Stimulated activated CD4-positive, alpha-beta T cell treated with anti-CD3 and anti-CD28 coated beads, Interleukin-2, amount 100 ng/mL, for 24 hours (primary cell): Measurements from ENCODE around the gene CAMTA1.
A peak's percentile ranks its signal among the peaks of the same experiment; 100 is the strongest.

Experiments used
- DNase-seq, 2 donors: peaks; one replicate each; pipeline ENCODE4 v3.0.0-alpha.2; 2020

Gene CAMTA1

DNA sequence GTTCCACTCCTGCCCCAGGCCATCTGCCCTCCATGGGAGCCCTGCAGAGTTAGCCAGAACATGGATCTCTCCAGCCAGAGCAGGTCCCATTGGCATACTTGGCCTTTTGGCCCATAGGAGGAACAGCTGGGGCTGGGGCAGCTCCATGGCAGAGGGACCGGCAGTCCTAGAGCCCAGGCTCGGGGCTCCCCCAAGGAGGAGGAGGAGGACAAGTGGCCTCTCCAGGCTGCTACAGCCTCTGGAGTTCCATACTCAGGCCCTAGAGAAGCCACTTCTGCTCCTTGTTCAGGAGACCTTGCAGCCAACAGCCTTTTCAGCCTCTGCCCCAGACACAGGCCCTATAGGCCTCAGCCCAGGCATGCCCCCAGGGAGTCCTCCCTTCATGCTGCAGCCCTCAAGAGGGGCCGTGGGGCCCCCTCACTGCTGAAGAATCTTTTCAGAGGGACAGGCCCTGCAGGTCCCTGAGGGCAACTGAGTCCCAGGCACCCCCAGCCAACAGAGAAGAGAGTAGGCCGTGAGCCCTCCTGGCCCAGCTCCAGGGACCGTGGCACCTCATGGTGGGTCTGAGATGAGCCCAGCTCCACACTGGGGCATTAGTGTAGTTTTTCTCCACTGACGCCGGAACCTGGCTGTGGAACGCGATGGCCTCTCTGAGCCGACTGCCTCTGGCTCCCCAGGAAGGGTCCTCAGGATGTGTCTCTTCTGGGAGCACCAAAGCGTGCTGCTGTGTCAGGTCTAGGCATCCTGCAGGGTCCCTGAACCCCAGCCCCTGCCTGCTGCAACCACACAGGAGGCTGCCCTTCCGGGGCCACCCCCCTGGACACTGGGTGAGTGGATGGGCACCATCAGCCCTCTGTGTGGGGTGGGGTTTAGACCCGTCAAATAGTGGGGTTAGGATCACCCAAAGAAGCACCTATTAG lies 688.2 kb downstream of the CAMTA1 start:
- no peak for DNase-seq

DNA sequence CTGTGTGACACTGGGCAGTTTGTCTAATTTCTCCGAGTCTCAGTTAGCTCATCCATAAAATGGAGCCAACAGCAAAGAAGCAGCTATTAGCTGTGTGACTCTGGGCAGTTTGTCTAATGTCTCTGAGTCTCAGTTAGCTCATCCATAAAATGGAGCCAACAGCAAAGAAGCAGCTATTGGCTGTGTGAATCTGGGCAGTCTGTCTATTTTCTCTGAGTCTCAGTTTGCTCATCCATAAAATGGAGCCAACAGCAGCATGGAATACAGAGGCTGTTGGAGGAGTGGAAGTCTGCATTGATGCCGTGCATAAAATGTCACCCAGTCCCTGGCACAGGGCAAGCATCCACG lies 688.9 kb downstream of the CAMTA1 start:
- DNase-seq, result no peak

DNA sequence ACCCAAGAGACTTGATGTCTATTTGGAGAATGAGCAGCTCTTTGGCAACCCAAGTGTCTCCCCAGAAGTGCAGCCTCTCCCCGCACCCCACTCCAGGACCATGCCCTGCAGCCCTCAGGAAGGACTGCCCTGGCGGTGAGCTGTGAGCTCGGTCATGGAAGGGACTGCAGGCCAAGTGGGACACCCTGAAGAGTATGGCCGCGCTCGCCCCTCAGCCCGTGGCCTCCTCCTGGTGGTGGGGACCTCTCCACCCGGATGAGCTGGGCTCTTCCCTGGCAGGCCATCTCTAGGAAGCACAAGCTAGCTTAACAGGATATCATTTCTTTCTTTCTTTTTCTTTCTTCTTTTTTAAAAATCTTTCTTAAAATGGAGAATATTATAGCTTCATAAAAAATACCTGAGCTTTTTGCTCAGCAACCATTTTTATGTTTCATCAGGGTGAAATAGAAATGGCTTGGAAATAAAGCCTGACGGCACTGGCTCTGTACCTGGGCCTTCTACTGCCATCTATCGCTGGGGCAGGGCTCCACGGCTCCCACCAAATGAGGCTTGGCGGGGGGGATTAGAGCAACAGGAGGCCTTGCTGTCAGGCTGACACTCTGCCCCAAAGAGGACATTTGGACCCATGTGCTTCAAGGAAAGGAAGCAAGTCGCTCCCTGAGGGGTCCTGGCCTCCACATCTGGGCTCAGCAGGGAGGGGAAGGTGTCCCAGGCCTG lies 689.7 kb downstream of the CAMTA1 start:
- DNase-seq, result no peak

DNA sequence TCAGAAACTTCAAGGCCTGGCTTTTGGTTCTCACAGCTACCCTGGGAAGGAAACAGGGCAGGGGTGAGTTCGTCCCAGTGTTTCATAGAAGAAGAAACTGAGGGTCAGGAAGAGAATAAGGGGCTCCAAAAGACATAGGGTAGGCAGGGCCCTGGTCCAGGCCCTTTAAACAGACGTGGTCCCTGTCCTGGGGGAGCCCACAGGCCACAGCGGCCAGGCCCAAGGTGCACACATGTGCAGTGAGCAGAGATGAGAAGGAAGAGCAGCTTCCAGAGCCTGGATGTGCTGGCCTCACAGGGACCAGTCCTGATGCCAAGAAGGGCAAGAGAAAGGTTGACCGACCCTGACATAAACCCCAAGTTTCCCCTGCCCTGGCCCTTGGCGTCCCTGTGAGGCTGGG lies 690.4 kb downstream of the CAMTA1 start:
- no peak for DNase-seq

DNA sequence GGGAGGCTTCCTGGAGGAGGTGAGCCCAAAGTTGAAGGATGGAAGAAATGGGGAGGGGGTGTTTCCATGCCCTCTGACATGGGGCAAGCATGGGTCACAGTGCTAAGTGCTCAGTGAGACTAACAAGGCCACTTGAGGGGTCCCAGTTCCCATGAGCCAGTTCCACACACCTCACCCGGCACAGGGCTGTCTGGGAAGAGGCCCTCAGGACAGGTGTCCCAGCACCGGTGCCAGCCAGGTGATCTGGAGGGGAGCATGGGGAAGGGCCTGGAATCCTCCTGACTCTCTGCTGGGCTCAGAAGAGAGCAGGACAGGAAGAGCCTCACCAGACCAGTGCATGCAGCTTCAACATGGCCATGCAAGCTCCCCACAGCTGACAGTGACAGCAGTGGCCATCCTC lies 691.1 kb downstream of the CAMTA1 start:
- no peak for DNase-seq

DNA sequence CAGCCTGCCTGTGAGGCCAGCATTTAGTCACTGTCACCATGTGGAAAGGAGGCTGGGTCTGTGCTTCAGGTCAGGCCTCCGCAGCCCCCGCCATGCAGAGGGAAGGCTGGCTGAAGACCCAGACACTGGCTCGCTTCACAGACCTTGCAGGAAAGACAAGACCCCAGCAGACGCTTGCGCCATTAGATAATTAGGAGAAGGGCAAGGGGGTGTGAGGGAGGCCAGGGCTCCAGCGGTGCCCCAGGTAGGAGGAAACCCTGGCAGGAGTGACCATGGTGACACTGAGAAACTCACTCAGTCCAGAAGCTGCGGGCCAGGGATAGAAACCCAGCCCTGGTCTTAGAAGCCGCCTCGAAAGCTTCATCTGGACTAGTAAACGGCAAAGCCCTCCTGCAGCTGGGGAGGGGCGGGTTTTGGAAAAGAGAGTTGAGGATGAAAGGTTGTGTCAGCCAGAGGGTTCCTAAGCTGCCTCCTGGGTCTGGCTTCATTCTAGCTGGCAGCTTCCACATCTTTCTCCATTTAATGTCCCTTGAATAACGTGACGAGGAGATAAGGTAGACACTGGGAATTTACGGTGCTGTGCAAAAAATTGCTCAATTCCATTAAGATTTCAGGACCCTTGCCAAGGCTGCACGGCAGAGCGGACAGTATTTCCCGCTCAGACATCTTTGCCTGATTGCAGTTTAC lies 691.8 kb downstream of the CAMTA1 start:
- no peak for DNase-seq

DNA sequence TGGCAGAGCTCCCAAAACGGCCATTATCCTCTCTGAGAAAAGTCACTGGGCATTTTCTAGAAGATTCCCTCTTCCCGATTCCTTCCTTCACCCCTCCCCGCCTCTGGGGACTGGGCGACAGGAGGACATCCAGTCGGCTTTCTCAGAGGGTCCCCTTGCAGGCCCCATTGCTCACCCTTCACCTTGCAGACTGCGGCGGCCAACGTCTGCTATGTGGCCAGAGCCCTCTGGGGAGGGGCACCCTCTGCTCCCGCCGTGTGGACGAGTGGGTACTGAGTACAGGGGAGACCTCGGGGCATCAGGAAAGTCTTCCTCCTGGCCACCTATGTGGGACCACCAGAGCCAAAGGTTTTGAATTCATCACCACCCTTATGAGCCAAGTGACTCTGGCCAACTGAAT lies 692.3 kb downstream of the CAMTA1 start:
- DNase-seq, result no peak

DNA sequence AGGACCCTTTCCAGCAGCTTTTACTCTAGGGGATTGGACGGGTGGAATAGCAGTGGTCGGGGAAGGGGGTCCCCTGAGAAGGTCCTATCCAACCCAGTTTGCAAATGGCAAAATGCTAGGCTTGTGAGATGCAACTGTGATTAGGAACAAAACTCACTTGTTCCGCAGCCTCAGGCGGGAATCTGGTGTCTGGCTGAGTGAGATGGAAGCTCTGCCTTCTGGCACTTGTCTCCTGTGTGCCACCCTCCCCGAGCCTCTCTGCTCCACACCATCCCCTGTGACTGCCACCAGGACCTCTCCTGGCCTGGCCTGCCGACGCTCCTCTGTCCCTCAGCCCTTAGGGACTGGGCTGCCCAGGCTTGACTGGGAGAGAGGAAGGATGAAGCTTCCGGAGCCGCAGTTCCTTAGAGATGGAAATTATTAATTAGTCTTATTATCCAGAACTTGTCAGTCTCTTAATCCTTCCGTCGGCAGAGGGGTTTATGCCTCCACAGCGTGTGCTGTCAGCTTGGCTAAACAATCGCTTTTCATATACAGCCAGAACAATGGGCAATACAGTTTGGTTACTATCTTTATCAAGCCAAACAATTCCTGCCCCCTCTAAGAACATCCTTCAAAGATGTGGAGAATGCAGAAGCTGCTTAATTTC lies 693.0 kb downstream of the CAMTA1 start:
- DNase-seq, result no peak

DNA sequence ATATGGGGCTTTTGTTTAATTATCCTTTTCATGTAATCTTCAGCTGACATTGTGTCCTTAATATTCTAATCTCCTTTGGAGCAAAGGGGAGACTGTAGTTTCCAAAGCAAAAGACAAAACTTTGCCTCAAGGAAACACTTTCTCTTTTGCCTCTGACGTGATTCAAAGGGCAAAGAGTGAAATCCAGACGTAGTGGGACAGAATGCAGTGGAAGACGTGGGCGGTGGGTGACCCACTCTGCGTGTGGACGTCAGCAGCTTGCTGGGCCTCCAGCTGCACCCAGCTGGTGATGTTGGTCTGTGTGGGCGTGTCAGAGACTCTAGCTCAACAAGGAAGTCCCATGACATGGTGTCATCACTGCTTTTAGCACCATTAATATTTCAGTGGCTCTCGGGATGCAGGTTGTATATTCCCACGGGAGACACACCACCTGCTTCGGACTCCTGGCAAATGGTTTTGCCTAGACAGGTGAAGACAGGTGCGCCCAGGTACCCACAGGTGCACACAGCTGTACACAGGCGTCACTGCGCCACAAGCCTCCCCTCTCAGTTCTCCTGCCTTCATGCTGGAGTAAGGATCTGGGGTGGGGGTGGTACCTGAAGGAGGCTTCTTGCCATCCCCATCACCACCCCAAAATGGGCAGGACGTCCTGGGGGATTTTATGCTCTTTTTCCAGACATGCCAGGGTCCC lies 693.7 kb downstream of the CAMTA1 start:
- DNase-seq, result peak in 1 of 2 donors; percentile 11

DNA sequence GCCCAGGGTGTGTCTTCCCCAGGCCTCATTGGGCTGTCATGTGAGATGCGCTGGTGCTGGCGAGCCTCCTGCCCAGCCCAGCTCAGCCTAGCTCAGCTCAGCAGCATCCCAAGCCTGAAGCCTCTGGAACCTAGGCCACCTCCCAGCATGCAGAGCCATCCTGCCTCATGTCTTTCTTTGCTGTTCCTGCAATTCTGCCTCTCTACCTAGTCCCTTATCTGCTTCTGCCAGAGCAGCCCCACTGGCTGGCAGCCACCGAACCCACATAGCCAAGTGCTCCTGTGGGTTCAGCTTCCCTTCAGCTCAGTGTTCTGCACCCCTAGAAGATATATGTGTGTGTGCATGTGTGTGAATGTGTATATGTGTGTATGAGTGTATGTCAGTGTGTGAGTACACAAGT lies 694.3 kb downstream of the CAMTA1 start:
- no peak for DNase-seq

DNA sequence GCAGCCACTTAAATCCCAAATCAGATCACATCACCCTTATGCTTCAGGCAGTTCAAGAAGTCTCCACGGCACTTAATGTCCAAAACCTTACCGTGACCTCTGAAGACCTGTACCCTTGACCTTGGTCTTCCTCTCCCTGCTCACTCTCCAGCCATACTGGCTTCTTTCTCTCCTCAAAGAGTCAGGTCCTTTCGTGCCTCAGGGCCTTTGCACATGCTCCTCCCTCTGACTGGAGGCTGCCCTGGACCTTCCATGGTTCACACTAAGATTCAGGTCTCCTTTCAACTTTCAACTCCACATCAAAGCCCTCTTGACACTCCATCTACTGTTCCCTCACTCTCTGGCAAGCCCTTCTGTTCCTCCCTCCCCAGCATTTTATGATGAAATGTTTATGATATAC lies 695.9 kb downstream of the CAMTA1 start:
- DNase-seq, result no peak

DNA sequence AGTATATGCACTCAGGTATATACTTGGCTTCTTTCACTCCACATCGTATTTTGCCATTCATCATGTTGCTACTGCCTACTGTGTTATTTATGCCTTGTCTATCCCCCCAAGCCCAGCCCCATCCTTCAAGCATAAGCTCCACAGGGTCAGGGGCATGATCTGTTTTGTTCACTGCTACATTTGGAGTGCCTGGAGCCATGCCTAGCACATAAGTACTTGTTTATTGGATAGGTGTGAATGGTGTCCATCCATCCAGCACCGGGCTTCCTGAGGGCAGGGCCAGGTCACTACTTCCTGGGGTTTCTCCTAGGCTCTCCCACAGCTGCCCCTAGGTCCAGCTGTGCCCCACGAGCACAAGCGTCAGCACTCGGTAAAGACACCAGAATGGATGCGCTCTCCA lies 696.8 kb downstream of the CAMTA1 start:
- no peak for DNase-seq

DNA sequence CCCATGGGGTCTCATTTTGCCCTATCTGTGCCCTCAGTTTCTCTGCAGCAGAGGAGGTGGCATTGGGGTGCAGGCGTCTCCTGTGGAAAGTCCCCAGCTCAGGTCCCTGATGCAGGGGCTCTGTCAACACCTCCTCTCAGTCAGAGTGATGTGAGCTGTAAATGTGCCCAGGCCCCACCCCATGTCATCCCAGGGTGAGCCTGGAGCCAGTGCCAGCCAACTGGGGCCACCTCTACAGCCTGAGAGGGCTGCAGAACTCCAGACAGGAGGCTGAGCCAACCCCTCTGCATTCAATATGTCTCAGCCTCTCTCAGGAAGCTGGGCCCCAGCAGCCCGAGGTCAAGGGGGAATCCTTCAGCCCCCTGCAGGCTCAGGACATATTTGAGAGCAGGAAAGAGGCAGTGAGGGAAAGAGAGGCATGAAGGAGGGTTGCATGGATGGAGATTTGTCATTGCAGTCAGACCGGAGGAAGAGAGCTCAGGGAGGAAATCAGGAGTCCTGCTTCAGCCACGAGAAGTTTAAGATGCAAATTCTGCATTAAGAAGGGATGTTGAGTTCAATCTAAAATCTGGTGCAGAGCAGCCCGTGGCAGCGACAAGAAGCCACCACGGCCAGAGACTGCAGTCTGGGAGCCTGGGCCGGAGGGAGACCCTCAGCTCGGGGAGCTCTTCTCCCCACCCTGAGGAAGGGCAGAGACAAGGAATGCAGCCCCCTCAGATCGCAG lies 697.7 kb downstream of the CAMTA1 start:
- DNase-seq, result no peak

DNA sequence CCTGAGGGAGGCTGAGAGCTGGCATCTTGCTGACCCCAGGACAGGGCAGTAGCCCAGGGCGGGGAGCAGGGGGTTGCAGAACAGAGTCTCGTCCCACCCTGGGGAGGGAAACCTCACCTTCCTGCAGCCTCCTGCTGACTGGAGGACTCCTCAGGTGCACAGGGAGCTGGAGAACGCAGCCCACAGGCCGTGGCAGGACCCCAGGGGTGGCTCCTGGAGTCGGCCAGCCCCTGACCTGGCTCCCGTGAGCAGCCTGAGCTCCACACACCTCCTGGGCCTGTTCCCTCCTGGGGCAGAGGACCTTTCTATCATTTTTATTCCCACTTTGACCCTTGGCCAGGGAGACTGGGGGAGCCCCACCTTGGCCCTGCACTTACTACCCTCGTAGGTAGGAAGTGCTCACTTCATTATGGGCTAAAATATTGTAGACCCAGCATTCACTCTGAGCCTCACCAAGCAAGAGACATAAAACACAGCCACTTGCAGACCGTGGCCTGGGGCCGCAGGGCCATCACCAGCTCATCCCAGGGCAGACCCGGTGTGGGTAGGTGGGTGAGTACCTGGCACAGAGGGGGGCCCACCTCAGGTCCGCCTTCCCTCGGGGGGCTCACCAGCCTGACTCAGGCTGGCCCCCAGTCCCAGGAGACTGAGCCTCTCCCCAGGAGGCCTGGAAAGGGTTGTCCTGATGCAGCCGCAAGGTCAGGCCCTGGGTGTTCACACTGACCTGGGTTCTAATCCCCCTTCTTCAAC lies 698.6 kb downstream of the CAMTA1 start:
- no peak for DNase-seq

DNA sequence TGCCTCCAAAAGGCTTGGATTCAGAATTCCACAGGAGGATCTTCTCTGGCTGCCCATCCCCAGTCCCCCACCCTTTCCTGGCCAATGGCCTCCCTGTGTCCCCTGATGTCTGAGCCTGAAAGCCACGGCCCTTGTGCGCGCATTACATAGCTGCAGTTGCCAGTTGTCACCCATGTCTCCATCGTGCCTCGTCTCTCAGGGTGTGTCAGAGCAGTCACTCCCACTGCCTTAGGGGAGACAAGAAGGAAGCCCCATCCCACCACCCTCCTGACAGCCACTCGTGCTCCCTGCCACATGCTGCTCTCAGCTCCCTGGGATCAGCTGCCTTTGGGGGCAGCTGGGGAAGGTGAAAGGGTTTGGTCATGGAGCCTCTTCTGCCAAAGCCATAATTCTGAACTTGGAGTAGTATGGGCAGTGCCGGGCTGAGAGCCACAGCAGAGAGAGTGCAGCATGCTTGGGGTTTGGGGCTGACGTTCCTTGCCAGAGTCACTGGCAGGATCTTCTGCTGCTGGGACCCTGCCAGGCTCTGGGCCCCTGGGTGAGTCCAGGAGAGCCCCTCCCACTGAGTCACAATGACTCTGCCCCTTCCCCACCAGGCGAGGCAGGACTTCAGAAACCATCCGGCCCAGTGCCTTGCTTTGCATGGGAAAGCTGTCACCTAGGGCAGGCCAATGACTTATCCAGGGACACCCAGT lies 700.0 kb downstream of the CAMTA1 start:
- no peak for DNase-seq

DNA sequence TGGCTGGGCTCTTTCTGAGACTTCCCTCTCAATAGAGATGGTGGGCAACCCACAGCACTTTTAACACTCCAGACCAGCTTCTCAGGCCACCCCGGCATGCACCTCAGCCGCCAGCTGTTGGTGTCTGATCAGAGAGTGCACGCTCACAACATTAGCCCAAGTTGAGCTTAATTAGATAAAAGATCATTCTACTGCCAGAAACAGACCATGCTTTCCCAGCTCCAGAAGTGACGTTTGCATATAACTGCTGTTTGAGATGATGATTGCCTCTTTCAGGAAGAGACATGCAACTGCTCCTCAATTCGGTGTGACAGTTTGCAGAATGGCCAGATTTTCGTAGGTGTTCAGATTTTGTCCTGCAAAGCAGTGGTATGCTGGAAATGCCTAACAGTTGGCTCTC lies 700.6 kb downstream of the CAMTA1 start:
- DNase-seq, result no peak

DNA sequence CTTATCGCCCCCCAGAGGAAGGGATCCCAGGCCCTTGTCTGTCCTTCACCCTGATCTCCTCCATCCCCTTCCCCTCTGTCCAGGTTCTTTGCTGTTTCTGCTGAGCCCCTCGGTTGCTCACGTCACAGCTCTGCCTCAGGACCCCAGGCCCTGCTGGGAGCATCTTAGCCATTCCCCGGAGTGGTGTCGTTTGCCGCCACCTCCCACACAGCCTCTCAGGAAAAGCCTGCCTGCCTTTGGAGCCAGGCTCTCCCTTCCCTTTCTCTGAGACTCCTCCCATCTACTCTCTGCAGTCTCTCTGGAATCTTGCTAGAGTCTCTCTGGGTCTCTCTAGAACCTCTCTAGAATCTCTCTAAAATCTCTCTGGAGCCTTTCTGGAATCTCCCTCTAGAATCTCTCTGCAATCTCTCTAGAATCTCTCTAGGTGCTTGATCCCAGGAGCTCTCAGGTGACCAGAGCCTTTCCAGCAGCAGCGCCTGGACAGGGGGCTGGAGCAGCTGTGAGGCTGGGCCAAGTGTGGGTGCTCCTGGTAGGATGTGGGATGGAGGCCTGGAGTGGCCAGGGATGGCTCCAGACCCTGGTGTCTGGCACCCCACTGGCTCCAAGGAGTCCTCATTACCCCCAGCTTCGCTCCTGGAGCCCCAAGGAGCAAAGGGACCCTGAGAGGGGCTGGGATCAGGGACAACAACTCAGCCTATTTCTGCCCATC lies 702.7 kb downstream of the CAMTA1 start:
- DNase-seq, result no peak

DNA sequence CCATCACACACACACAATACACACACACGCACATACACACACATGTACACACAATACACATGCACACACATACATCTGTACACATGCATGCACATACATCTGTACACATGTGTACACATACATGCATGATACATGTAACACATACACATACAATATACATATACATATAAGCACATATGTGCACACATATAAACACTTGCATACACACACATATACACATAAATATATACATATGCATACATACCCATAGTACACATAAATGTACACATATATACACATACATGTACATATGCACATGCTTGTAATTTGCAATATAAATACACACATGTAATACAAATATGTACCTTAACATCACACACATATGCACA lies 703.2 kb downstream of the CAMTA1 start:
- no peak for DNase-seq

DNA sequence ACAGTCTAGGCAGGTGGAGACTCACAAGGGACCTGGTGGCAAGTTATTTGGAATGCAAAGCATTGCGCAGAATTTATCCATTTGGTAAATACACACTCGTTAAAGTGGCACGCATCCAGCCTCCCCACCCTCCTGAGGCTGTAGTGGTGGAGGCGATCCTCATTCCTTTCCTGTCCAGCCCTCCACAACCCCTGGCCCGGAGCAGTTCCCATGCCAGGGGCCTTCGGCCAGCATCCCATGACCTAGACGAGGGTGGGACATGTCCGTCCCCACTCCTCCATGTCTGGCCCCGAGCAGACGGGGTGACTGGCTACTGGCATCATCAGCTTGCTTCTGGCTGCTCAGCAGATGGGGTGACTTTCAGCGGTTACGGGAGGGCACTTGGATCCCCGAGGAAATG lies 704.3 kb downstream of the CAMTA1 start:
- no peak for DNase-seq

DNA sequence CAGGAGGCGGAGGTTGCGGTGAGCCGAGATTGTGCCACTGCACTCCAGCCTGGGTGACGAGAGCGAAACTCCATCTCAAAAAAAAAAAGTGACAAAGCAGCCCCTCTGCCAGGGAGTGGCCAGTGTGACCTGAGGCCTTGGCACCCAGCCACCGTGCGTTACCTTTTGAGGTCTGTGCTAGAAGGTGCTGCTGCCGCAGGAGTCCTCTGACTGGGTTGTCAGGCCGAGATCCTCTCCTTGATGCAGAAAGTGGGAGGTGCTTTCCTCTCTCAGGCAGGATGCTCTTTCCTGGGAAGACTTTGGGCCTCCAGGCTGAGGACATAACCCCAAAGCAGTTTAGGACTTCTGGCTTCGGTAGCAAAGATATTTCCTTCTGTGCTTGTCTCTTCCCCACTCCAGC lies 705.3 kb downstream of the CAMTA1 start:
- no peak for DNase-seq
